Measurements from ENCODE around the gene PLOD3. TPM values are rescaled to one million over a fixed set of nuclear protein-coding genes. Genes with fewer than 3 reads are reported as not detected.

The PLOD3 gene
- total and polyA plus RNA-seq, 9 of the 15 experiments (the other 6 are each of a cell fraction or from before 2014, with no cell fraction given), result 2.8 to 101 (median 30.9) TPM

GRCh38 chr7:101180130-101180755, 37.1 kb downstream of the PLOD3 start, which contains the start of gene NAT16:
TSS of gene NAT16 (minus strand) at chr7:101180293. CDS start at chr7:101174807, 5,486 bp downstream.
- Histone ChIP-seq H3K4me2 (ENCODE audit: insufficient read depth, low read length) (no peak within 1 kb of the TSS), H2AFZ (ENCODE audit: low read depth, low read length) (no peak within 1 kb of the TSS), H3K27ac (ENCODE audit: extremely low read depth, low read depth, low read length) (no peak within 1 kb of the TSS), H4K20me1 (replicated peaks; ENCODE audit: control insufficient read depth, insufficient read depth, low read length) (no peaks in the 10 kb centered on the region), H3K36me3 (ENCODE audit: control insufficient read depth, insufficient read depth, low read length) (no peaks in the 10 kb centered on the region), H3K4me3 (no peak within 1 kb of the TSS), H3K79me2 (ENCODE audit: control insufficient read depth, insufficient read depth, low read length) (no peaks in the 10 kb centered on the region), H3K9ac (ENCODE audit: insufficient read depth in 1 of 2, low read depth in 2 of 2, low read length in 2 of 2) (peak within 1 kb of the TSS in 1 of 2 experiments; percentile 69; a peak in 2 of 4 replicates), H3K9me1 (ENCODE audit: control insufficient read depth, insufficient read depth, low read length) (no peaks in the 10 kb centered on the region), H3K4me1 (replicated peaks in 1 of 2; ENCODE audit: control insufficient read depth in 2 of 2, insufficient read depth in 2 of 2, low read length in 2 of 2) (peaks cover 4 to 16% of the 10 kb centered on the region in 2 experiments; a peak in 3 of 5 replicates), H3K9me3 (replicated peaks; ENCODE audit: control insufficient read depth, insufficient read depth, low read depth, low read length) (no peaks in the 10 kb centered on the region), H3K27me3 (ENCODE audit: control insufficient read depth in 2 of 2, insufficient read depth in 2 of 2, low read length in 2 of 2) (peaks cover 22 to 24% of the 10 kb centered on the region in 2 experiments; a peak in 4 of 5 replicates)
- TF ChIP-seq ATF7 (IDR thresholded peaks at IDR 0.05), result no peak
- no peak for TF ChIP-seq ATF3 (IDR thresholded peaks at IDR 0.05)
- no peak for TF ChIP-seq ATF3 (CRISPR knock-in tag; conservative IDR thresholded peaks at IDR 0.05)
- no peak for TF ChIP-seq MEIS2 (IDR thresholded peaks at IDR 0.05; ENCODE audit: partially characterized antibody)
- no peak for TF ChIP-seq MAX (CRISPR knock-in tag; IDR thresholded peaks at IDR 0.05)
- TF ChIP-seq ZBTB7A (IDR thresholded peaks at IDR 0.05; ENCODE audit: borderline replicate concordance, control insufficient read depth, low read depth, low read length), result peak; percentile 15; the same call in 1 of the 2 replicates
- TF ChIP-seq ZNF57 (CRISPR knock-in tag; IDR thresholded peaks at IDR 0.05), result no peak
- no peak for TF ChIP-seq PML (IDR thresholded peaks at IDR 0.05; ENCODE audit: low read length)
- peak; percentile 63; the same call in 1 of the 2 replicates for TF ChIP-seq HNRNPL (IDR thresholded peaks at IDR 0.05; ENCODE audit: low read depth, low read length)
- no TSS peak for BruUV-seq (replicated peaks)
- FAIRE-seq (no peak), DNase-seq (ENCODE audit: extremely low read depth in 1 of 4, low spot score in 3 of 4) (peak in 1 of 4 experiments; percentile 18), ATAC-seq (no peak)
- CTCF ChIA-PET (ENCODE audit: low intra/inter-chr PET ratio), result no interaction called here
- POLR2A ChIA-PET, result no interaction called here
- in situ Hi-C loops (cut with MboI), result no loop called here
- 38% methylated on average over 47 of the region's 56 CpGs for WGBS (ENCODE audit: insufficient coverage, low coverage, missing lambda C conversion rate)
- intact Hi-C loops (cut with micrococcal nuclease), result no loop called here

Data from K562 (cell line).